ENCODE data around the gene FUZ.
A peak's percentile ranks its signal among the peaks of the same experiment; 100 is the strongest.

FUZ gene, protein sequence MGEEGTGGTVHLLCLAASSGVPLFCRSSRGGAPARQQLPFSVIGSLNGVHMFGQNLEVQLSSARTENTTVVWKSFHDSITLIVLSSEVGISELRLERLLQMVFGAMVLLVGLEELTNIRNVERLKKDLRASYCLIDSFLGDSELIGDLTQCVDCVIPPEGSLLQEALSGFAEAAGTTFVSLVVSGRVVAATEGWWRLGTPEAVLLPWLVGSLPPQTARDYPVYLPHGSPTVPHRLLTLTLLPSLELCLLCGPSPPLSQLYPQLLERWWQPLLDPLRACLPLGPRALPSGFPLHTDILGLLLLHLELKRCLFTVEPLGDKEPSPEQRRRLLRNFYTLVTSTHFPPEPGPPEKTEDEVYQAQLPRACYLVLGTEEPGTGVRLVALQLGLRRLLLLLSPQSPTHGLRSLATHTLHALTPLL

GRCh38 chr19:49812997-49813861, at the start of gene FUZ:
Gene FUZ, minus strand, starts transcription at chr19:49813292. Its CDS starts 186 bp downstream, at chr19:49813106.
- peak; percentile 98 for DNase-seq

GRCh38 chr19:49862391-49863253, 49.5 kb upstream of the FUZ start:
- DNase-seq, result no peak

DNA sequence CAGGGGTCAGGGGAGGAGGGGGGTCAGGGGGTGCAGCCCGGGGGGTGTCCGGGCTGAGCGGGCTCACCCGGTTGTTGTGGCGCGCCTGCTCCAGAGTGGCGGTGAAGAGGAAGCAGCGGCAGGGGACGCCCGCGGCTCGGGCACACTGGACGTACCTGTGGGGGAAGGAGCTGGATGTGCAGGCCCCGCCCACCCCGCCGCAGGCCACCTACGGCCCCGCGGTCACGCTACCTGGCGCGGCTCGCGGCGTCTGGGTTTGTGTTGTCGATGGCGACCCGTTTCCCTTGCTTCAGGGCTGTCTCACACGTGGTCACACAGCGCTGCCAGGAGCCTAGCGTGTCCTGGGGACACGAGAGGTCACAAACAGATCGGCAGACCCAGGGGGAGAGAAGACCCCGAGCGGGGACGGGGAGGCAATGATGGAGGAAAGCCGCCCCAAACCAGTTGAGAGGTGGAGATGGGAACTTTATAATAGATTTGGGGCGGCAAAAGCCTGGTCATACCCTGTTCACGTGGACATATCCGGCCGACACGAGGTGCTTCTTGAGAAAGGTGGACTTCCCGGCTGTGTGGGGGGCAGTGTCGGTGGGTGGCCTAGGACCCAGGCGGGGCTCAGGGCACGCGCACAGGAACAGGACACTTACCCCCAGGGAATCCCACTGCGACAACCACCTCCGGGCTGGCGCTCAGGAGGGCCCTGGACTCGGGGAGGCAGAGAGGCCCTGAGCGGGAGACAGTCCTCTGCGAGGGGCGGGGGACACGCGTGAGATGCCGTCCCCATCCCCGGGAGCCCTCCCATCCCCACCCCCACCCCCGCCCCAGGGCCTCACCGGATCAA, 48.7 kb upstream of the FUZ start:
- DNase-seq, result no peak

GRCh38 chr19:49861107-49861506, 48.0 kb upstream of the FUZ start:
- no peak for DNase-seq

GRCh38 chr19:49860336-49861102, 47.4 kb upstream of the FUZ start:
- DNase-seq, result no peak

DNA sequence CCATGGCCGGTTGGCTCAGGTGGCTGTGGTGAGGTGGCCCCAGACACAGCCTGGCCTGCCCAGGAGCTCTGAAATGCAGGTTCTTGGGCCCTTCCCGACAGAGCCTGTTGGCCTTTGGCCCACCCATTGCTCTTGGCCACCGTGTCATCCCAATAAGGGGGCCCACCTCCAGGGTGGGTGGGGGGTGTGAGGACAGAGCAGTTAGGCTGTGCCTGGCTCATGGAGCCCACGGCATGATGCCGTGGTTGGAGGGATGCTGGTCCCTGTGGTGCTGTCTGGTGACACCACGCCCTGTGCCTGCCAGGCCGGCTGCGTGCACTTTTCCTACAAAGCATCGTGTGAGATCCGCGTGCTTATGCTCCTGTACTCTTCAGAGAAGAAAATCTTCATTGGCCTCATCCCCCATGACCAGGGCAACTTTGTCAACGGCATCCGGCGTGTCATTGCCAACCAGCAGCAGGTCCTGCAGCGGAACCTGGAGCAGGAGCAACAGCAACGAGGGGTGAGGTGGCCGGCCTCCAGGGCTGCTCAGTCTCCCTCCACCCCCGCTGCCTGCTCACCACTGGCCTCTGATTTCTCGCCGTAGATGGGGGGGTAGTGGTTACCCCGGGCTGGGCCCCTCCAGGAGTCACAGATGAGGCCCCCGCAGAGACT, 46.7 kb upstream of the FUZ start:
- DNase-seq, result no peak

- no peak for DNase-seq
Measured at GRCh38 chr19:49858088-49858985, 45.2 kb upstream of the FUZ start.

DNA sequence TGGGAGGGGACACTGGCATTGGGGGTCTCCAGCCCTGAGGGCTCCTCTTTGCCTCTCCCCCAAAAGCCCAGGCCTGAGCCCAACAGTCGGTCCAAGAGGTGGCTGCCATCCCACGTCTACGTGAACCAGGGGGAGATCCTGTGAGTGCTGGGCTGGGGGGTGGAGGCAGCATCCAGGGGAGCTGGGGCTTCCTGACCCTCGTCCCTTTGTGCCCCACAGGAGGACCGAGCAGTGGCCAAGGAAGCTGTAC, 44.7 kb upstream of the FUZ start:
- DNase-seq, result no peak

GRCh38 chr19:49857061-49857837, 44.2 kb upstream of the FUZ start:
- DNase-seq, result no peak

- no peak for DNase-seq
Measured at GRCh38 chr19:49856574-49857021, 43.5 kb upstream of the FUZ start.

DNA sequence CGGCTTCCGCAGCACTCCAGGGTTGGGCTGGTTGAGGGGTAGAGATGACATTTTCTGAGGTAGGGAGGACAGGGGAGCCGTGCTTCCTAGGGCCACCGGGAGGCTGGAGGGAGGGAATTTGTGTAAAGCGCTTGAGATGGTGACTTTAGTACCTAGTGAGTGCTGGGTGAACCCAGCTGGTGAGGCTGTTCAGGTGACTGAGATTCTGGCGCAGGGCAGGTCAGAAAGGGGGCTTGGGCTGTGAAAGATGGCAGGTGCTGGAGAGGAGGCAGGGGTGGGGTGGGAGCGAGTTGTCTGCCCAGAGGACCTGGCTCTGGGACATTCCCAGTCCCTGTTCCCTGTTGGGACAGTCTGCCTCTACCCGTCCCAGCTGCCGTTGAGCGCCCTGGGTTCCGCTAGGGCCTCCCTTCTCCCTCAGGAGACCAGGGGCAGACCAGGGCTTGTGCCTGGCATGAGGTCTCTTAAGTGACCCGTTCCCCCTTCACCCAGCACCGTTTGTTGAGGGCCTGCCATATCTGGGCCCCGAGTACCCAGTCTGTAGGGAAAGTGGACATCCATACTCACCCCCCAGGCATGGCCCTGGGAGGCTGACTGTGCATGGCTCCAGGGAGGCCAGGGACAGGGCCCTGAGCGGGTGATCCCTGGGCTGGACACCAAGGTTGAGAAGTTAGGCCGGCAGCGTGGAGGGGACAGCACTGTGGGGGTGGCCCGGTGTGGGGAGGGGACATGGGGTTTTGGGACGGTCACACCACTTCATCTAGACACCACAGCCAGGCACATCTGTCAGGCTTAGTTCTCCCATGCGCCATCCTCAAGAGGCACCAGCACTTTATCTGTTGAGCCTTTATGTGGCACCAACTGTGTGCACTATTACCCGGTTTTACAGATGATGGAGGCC, 42.8 kb upstream of the FUZ start:
- no peak for DNase-seq

GRCh38 chr19:49855277-49855675, 42.2 kb upstream of the FUZ start:
- DNase-seq, result no peak

DNA sequence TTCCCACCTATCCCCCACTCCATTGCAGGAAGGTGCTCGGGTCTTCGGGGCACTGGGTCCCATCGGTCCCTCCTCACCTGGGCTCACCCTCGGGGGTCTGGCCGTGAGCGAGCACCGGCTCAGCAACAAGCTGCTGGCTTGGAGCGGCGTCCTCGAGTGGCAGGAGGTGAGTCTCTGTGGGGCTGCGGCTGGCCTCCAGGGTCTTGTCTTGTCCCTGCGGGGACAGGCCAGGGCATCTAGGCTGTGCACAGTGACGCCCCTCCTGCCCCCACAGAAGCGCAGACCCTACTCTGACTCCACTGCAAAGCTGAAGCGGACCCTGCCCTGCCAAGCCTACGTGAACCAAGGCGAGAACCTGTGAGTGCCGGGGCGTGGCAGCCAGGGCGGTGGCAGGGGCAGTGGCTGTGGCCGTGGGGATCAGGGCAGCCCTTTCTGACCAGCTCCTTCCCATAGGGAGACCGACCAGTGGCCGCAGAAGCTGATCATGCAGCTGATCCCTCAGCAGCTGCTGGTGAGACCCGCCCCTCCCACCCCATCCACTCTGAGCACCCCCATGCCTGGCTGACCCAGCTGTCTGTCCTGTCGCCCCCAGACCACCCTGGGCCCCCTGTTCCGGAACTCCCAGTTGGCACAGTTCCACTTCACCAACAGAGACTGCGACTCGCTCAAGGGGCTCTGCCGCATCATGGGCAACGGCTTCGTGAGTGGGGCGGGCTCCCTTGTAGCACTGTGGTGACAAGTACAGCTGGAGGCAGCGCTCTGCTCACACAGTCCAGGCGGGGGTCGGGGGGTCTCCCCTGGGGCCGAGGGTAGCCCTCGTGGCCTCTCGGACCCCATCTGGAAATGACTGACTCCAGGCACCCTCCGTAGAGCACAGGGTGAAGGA, 41.5 kb upstream of the FUZ start:
- DNase-seq, result no peak

- DNase-seq, result no peak
Measured at GRCh38 chr19:49853852-49854377, 40.8 kb upstream of the FUZ start.

- no peak for DNase-seq
Measured at GRCh38 chr19:49852631-49853126, 39.6 kb upstream of the FUZ start.

Measured in CD4-positive, alpha-beta T cell treated with Interferon gamma for 1 hour (primary cell).